K562 (cell line): ENCODE data around the gene CMTR1. TPM values are rescaled to one million over a fixed set of nuclear protein-coding genes. Genes with fewer than 3 reads are reported as not detected.

Source experiments
- ATAC-seq: fragments of 200-7000 bp; cut with Tn5 transposase; 3 replicates; pipeline ENCODE4 v1.9.1; 2020; ENCODE audit warnings: moderate library complexity
- BruUV-seq: library from RNA; stranded (reverse); fragments of 400-500 nt; replicated peaks from 2 replicates; lab custom pipeline; 2021; lab: Mats Ljungman, UMichigan
- CTCF ChIA-PET: fragments of 300-600 bp; formaldehyde crosslinking; extraction: SDS; loops from one replicate; lab custom pipeline; 2021; ENCODE audit warnings: low intra/inter-chr PET ratio; lab: Yijun Ruan, JAX
- POLR2A ChIA-PET: fragments of 300-600, 350-650 bp; sonication (Branson Sonifier 250); formaldehyde crosslinking; extraction: SDS; loops from one replicate; lab custom pipeline; 2021; ENCODE audit warnings: antibody characterized with exemption, inconsistent platforms; lab: Yijun Ruan, JAX
- DNase-seq, 4 experiments: peaks; one replicate each; pipeline versions ENCODE4 v3.0.0 to v3.0.0-alpha.2; 2011 to 2018; ENCODE audit warnings: low spot score in 3 of 4, mixed read lengths in 3 of 4; ENCODE audit errors: extremely low read depth in 1 of 4
- FAIRE-seq: peaks from 2 replicates; lab custom pipeline; 2011; peaks lifted over from hg19 to GRCh38; lab: Jason Lieb, UNC
- H2AFZ ChIP-seq: 2 replicates; pipeline ENCODE4 v1.6.0; 2011; ENCODE audit warnings: low read depth, low read length, control low read depth, inconsistent platforms
- H3K27ac ChIP-seq: fragments of 200-600 bp; 3 replicates; pipeline ENCODE4 v1.8.0; 2011; ENCODE audit warnings: low read depth, mild to moderate bottlenecking, control low read depth, inconsistent platforms, low read length, moderate library complexity, mixed read lengths; ENCODE audit errors: extremely low read depth
- H3K27me3 ChIP-seq, 2 experiments: fragments of 300-600 bp in 1 of 2; 2 replicates in 1 of 2; 3 replicates in 1 of 2; pipeline versions ENCODE4 v1.6.0 to v1.8.0; 2011; ENCODE audit warnings: inconsistent platforms in 2 of 2, low read length in 2 of 2, mild to moderate bottlenecking in 1 of 2, mixed read lengths in 1 of 2, moderate library complexity in 1 of 2; ENCODE audit not compliant: control insufficient read depth in 2 of 2, insufficient read depth in 2 of 2
- H3K36me3 ChIP-seq: fragments of 300-600 bp; 3 replicates; pipeline ENCODE4 v1.8.0; 2011; ENCODE audit warnings: mild to moderate bottlenecking, low read length, inconsistent platforms; ENCODE audit not compliant: control insufficient read depth, insufficient read depth
- H3K4me1 ChIP-seq, 2 experiments: fragments of 200-600 bp in 1 of 2; replicated peaks in 1 of 2; 2 replicates in 1 of 2; 3 replicates in 1 of 2; pipeline versions ENCODE4 v1.5.1 to v1.8.0; 2011; ENCODE audit warnings: inconsistent platforms in 2 of 2, low read length in 2 of 2, mild to moderate bottlenecking in 1 of 2, mixed read lengths in 1 of 2, moderate library complexity in 1 of 2; ENCODE audit not compliant: control insufficient read depth in 2 of 2, insufficient read depth in 2 of 2
- H3K4me2 ChIP-seq: 2 replicates; pipeline ENCODE4 v1.6.1; 2011; ENCODE audit warnings: low read length, control low read depth, inconsistent platforms, mixed read lengths; ENCODE audit not compliant: insufficient read depth
- H3K4me3 ChIP-seq: fragments of 200-600 bp; sonication (generic), shearing (Covaris generic); 2 replicates; pipeline ENCODE4 v1.5.1; 2016; ENCODE audit warnings: control low read depth, inconsistent platforms
- H3K79me2 ChIP-seq: fragments of 200-600 bp; 3 replicates; pipeline ENCODE4 v1.8.0; 2011; ENCODE audit warnings: low read length, inconsistent platforms; ENCODE audit not compliant: control insufficient read depth, insufficient read depth
- H3K9ac ChIP-seq, 2 experiments: 2 replicates each; pipeline versions ENCODE4 v1.6.0 to v1.6.1; 2011; ENCODE audit warnings: low read depth in 2 of 2, low read length in 2 of 2, control low read depth in 1 of 2, inconsistent platforms in 1 of 2, mild to moderate bottlenecking in 1 of 2, mixed read lengths in 1 of 2; ENCODE audit not compliant: insufficient read depth in 1 of 2
- H3K9me1 ChIP-seq: one replicate; pipeline ENCODE4 v1.6.0; 2011; ENCODE audit warnings: inconsistent platforms, mild to moderate bottlenecking, low read length, moderate library complexity; ENCODE audit not compliant: control insufficient read depth, insufficient read depth
- H3K9me3 ChIP-seq: replicated peaks from 2 replicates; pipeline ENCODE4 v1.5.1; 2011; ENCODE audit warnings: low read depth, low read length, inconsistent platforms; ENCODE audit not compliant: control insufficient read depth, insufficient read depth
- H4K20me1 ChIP-seq: replicated peaks from 2 replicates; pipeline ENCODE4 v1.6.1; 2011; ENCODE audit warnings: low read length, inconsistent platforms, mixed read lengths; ENCODE audit not compliant: control insufficient read depth, insufficient read depth
- COPS2 ChIP-seq: fragments of 450-650 bp; conservative IDR thresholded peaks from 2 replicates; pipeline ENCODE4 v1.6.1; 2016; ENCODE audit warnings: mild to moderate bottlenecking, moderate library complexity
- NR1H2 ChIP-seq: sonication (generic); formaldehyde crosslinking; IDR thresholded peaks from 2 replicates; pipeline ENCODE4 v1.4.0; 2020; ENCODE audit warnings: mild to moderate bottlenecking, missing genetic modification reagents
- NRF1 ChIP-seq, 2 experiments: fragments of 450-650 bp; IDR thresholded peaks in 1 of 2; conservative IDR thresholded peaks in 1 of 2; 2 replicates each; pipeline ENCODE4 v1.6.1; 2014; ENCODE audit warnings: mild to moderate bottlenecking in 2 of 2
- WGBS: fragments of 100-300 bp; shearing (Covaris generic); methylation state at CpG from one replicate; pipeline ENCODE4 v1.1.6; 2016; ENCODE audit warnings: low coverage, mixed read lengths; ENCODE audit not compliant: insufficient coverage; ENCODE audit errors: missing lambda C conversion rate; 5-methylcytosine and 5-hydroxymethylcytosine counted together
- in situ Hi-C: fragments of 300-500 bp; cut with MboI; formaldehyde crosslinking; loops from 4 replicates; pipeline ENCODE4 v1.15.0; 2018; ENCODE audit warnings: inconsistent platforms, mixed read lengths
- intact Hi-C: fragments of 100-400 bp; cut with micrococcal nuclease; formaldehyde crosslinking; loops from 2 replicates; pipeline ENCODE4 v1.14.2; 2022
- polyA plus RNA-seq, 8 experiments: library from polyadenylated mRNA; depleted of rRNA in 4 of 8; stranded (reverse) in 5 of 8; unstranded in 3 of 8; fragments of >200 nt; fragmentation: Nextera tagmentation in 2 of 8; fragmentation: Illumina TruSeq in 1 of 8; extraction: Ambion mirVana in 2 of 8; extraction: Trizol in 1 of 8; gene quantifications; 2 replicates each; pipeline versions ENCODE4 v1.2.1 to v1.2.3, GENCODE V29; 2011 to 2014; ENCODE audit warnings: inconsistent platforms in 1 of 8, missing spikeins in 1 of 8
- total RNA-seq, 7 experiments: library from RNA; depleted of rRNA in 6 of 7; stranded (reverse); fragments of >200 nt in 6 of 7; fragmentation: Illumina TruSeq in 2 of 7; extraction: Trizol in 2 of 7; gene quantifications; 2 replicates each; pipeline versions ENCODE4 v1.2.1 to v1.2.3, GENCODE V29; 2011 to 2021; ENCODE audit warnings: low replicate concordance in 1 of 7

The CMTR1 gene
- total and polyA plus RNA-seq, 9 of the 15 experiments (the other 6 are each of a cell fraction or from before 2014, with no cell fraction given) = 2.9 to 63.5 (median 49.5) TPM

GRCh38 chr6:37531026-37531425, 98.0 kb downstream of the CMTR1 start:
- H4K20me1 ChIP-seq = peaks cover 16% of the 10 kb centered on the region; the same call in 1 of the 2 replicates
- ChIA-PET POLR2A (interaction anchor here (0.8 to 1.1 kb wide), 2 partner anchors 52 to 77 kb away, joined by 3 read pairs; no protein-coding TSS in a partner anchor), CTCF (no interaction called here)
- no peak for ATAC-seq
- BruUV-seq = no TSS peak
- H3K27me3 ChIP-seq = peaks cover 51 to 70% of the 10 kb centered on the region in 2 experiments
- H3K9me1 ChIP-seq = no peaks in the 10 kb centered on the region
- intact Hi-C loops (no loop called here), in situ Hi-C loops (no loop called here)
- H3K9ac ChIP-seq = no peak overlapping the region
- H3K9me3 ChIP-seq = no peaks in the 10 kb centered on the region
- no peak overlapping the region for H2AFZ ChIP-seq
- H3K4me2 ChIP-seq = no peak overlapping the region
- H3K79me2 ChIP-seq = no peaks in the 10 kb centered on the region
- WGBS = 2% methylated on average over 4 of the region's 4 CpGs
- H3K4me1 ChIP-seq = peaks cover 2 to 9% of the 10 kb centered on the region in 2 experiments; a peak in 3 of 5 replicates
- no peak overlapping the region for H3K4me3 ChIP-seq
- no peak overlapping the region for H3K27ac ChIP-seq
- no peaks in the 10 kb centered on the region for H3K36me3 ChIP-seq
- TF ChIP-seq NR1H2 (CRISPR knock-in tag) (no peak), COPS2 (no peak), NRF1 (conservative IDR thresholded peaks at IDR 0.05 in 1 of 2, IDR thresholded peaks at IDR 0.05 in 1 of 2) (no peak)
- FAIRE-seq = no peak
- DNase-seq = no peak

Other genes with a start within 250 kb of the CMTR1 start
- gene TBC1D22B, start 175.4 kb upstream of the CMTR1 start, total RNA-seq (2014; rRNA removed) = 10.9 and 13.0 TPM in 2 replicates
- 13.5 and 13.9 TPM in 2 replicates for gene TBC1D22B, start 175.4 kb upstream of the CMTR1 start, total RNA-seq (2014; rRNA removed; fragmentation: Illumina TruSeq; extraction: Trizol)
- gene TBC1D22B, start 175.4 kb upstream of the CMTR1 start, total RNA-seq (2015; rRNA removed; fragmentation: Illumina TruSeq; extraction: Trizol) = 12.3 and 13.1 TPM in 2 replicates
- gene TBC1D22B, start 175.4 kb upstream of the CMTR1 start, total RNA-seq (2021) = 16.1 and 17.2 TPM in 2 replicates
- 14.0 and 15.3 TPM in 2 replicates for gene TBC1D22B, start 175.4 kb upstream of the CMTR1 start, polyA plus RNA-seq (2011; rRNA removed)
- gene TBC1D22B, start 175.4 kb upstream of the CMTR1 start, polyA plus RNA-seq (2014; fragmentation: Illumina TruSeq; extraction: Trizol) = 21.7 and 24.2 TPM in 2 replicates
- 1 to 10 TPM; 4.8 to 6.4 TPM for gene TBC1D22B, start 175.4 kb upstream of the CMTR1 start, polyA plus RNA-seq (2014; fragmentation: Nextera tagmentation; extraction: Ambion mirVana)
- gene TBC1D22B, start 175.4 kb upstream of the CMTR1 start, polyA plus RNA-seq (2014; rRNA removed) = 14.0 and 14.5 TPM in 2 replicates
- 1.3 and 1.5 TPM in 2 replicates for gene TMEM217, start 175.1 kb upstream of the CMTR1 start, total RNA-seq (2014; rRNA removed)
- gene TMEM217, start 175.1 kb upstream of the CMTR1 start, total RNA-seq (2014; rRNA removed; fragmentation: Illumina TruSeq; extraction: Trizol) = 1.6 and 2.4 TPM in 2 replicates
- 3.3 and 4.0 TPM in 2 replicates for gene TMEM217, start 175.1 kb upstream of the CMTR1 start, total RNA-seq (2015; rRNA removed; fragmentation: Illumina TruSeq; extraction: Trizol)
- 1.9 and 2.0 TPM in 2 replicates for gene TMEM217, start 175.1 kb upstream of the CMTR1 start, total RNA-seq (2021)
- gene TMEM217, start 175.1 kb upstream of the CMTR1 start, polyA plus RNA-seq (2011; rRNA removed) = 5.0 and 8.0 TPM in 2 replicates
- 1.9 and 2.3 TPM in 2 replicates for gene TMEM217, start 175.1 kb upstream of the CMTR1 start, polyA plus RNA-seq (2014; fragmentation: Illumina TruSeq; extraction: Trizol)
- gene TMEM217, start 175.1 kb upstream of the CMTR1 start, polyA plus RNA-seq (2014; fragmentation: Nextera tagmentation; extraction: Ambion mirVana) = 1 to 10 TPM; 1.8 to 1.9 TPM
- 2.8 and 3.5 TPM in 2 replicates for gene TMEM217, start 175.1 kb upstream of the CMTR1 start, polyA plus RNA-seq (2014; rRNA removed)
- gene RNF8, start 79.2 kb upstream of the CMTR1 start, total RNA-seq (2014; rRNA removed) = 37.3 and 37.5 TPM in 2 replicates
- 42.8 and 50.8 TPM in 2 replicates for gene RNF8, start 79.2 kb upstream of the CMTR1 start, total RNA-seq (2014; rRNA removed; fragmentation: Illumina TruSeq; extraction: Trizol)
- gene RNF8, start 79.2 kb upstream of the CMTR1 start, total RNA-seq (2015; rRNA removed; fragmentation: Illumina TruSeq; extraction: Trizol) = 38.6 and 45.5 TPM in 2 replicates
- 28.5 and 30.0 TPM in 2 replicates for gene RNF8, start 79.2 kb upstream of the CMTR1 start, total RNA-seq (2021)
- gene RNF8, start 79.2 kb upstream of the CMTR1 start, polyA plus RNA-seq (2011; rRNA removed) = 28.5 and 35.1 TPM in 2 replicates
- 42.1 and 47.0 TPM in 2 replicates for gene RNF8, start 79.2 kb upstream of the CMTR1 start, polyA plus RNA-seq (2014; fragmentation: Illumina TruSeq; extraction: Trizol)
- 10 to 100 TPM; 10.6 to 13.0 TPM for gene RNF8, start 79.2 kb upstream of the CMTR1 start, polyA plus RNA-seq (2014; fragmentation: Nextera tagmentation; extraction: Ambion mirVana)
- gene RNF8, start 79.2 kb upstream of the CMTR1 start, polyA plus RNA-seq (2014; rRNA removed) = 36.6 and 40.6 TPM in 2 replicates
- 30.8 and 43.7 TPM in 2 replicates for gene CCDC167, start 66.7 kb downstream of the CMTR1 start, total RNA-seq (2014; rRNA removed)
- 28.3 and 31.8 TPM in 2 replicates for gene CCDC167, start 66.7 kb downstream of the CMTR1 start, total RNA-seq (2014; rRNA removed; fragmentation: Illumina TruSeq; extraction: Trizol)
- gene CCDC167, start 66.7 kb downstream of the CMTR1 start, total RNA-seq (2015; rRNA removed; fragmentation: Illumina TruSeq; extraction: Trizol) = 36.8 and 38.6 TPM in 2 replicates
- 26.0 and 26.8 TPM in 2 replicates for gene CCDC167, start 66.7 kb downstream of the CMTR1 start, total RNA-seq (2021)
- 45.2 and 55.1 TPM in 2 replicates for gene CCDC167, start 66.7 kb downstream of the CMTR1 start, polyA plus RNA-seq (2011; rRNA removed)
- 63.1 and 73.7 TPM in 2 replicates for gene CCDC167, start 66.7 kb downstream of the CMTR1 start, polyA plus RNA-seq (2014; fragmentation: Illumina TruSeq; extraction: Trizol)
- 100 to 1,000 TPM in 1 of 2 experiments, 10 to 100 TPM in 1; 85.0 to 114 TPM for gene CCDC167, start 66.7 kb downstream of the CMTR1 start, polyA plus RNA-seq (2014; fragmentation: Nextera tagmentation; extraction: Ambion mirVana)
- 40.5 and 45.9 TPM in 2 replicates for gene CCDC167, start 66.7 kb downstream of the CMTR1 start, polyA plus RNA-seq (2014; rRNA removed)